WERI-Rb-1 (cell line): Measurements from ENCODE around the gene UGT1A8.

ENCODE experiments used
- DNase-seq: peaks from one replicate; pipeline ENCODE4 v3.0.0-alpha.2; 2020
- H3K27ac ChIP-seq: fragments of 250-450 bp; sonication (Bioruptor Pico); 2 replicates; pipeline ENCODE4 v1.5.1; 2020; ENCODE audit warnings: mild to moderate bottlenecking, moderate library complexity
- H3K27me3 ChIP-seq: fragments of 250-450 bp; sonication (Bioruptor Pico); 2 replicates; pipeline ENCODE4 v1.5.1; 2021; ENCODE audit warnings: mild to moderate bottlenecking, low read depth, moderate library complexity; ENCODE audit not compliant: insufficient read depth, severe bottlenecking
- H3K36me3 ChIP-seq: fragments of 250-450 bp; sonication (Bioruptor Pico); 2 replicates; pipeline ENCODE4 v1.5.1; 2020; ENCODE audit warnings: mild to moderate bottlenecking, moderate library complexity
- H3K4me3 ChIP-seq: 2 replicates; pipeline ENCODE4 v1.5.1; 2011; ENCODE audit warnings: low read depth, mild to moderate bottlenecking, control low read depth, low read length
- H3K9me3 ChIP-seq: fragments of 250-450 bp; sonication (Bioruptor Pico); 2 replicates; pipeline ENCODE4 v1.5.1; 2021; ENCODE audit warnings: mild to moderate bottlenecking, moderate library complexity; ENCODE audit not compliant: severe bottlenecking
- CTCF ChIP-seq: IDR thresholded peaks from 2 replicates; pipeline ENCODE4 v1.5.1; 2011; ENCODE audit warnings: low read depth, mild to moderate bottlenecking, control low read depth, inconsistent platforms, low read length

Gene UGT1A8

GRCh38 chr2:233684640-233685039 is 67.2 kb downstream of the UGT1A8 start:
- Histone ChIP-seq H3K27ac (no peak overlapping the region), H3K9me3 (no peaks in the 10 kb centered on the region), H3K36me3 (no peaks in the 10 kb centered on the region), H3K4me3 (no peak overlapping the region), H3K27me3 (no peaks in the 10 kb centered on the region)
- DNase-seq: no peak
- no peak for TF ChIP-seq CTCF

- no peaks in the 10 kb centered on the region for H3K27me3 ChIP-seq
- DNase-seq: no peak
- H3K9me3 ChIP-seq: no peaks in the 10 kb centered on the region
- no peak overlapping the region for H3K4me3 ChIP-seq
- no peak for TF ChIP-seq CTCF
- no peak overlapping the region for H3K27ac ChIP-seq
- no peaks in the 10 kb centered on the region for H3K36me3 ChIP-seq
Observed at GRCh38 chr2:233686928-233687327, 69.5 kb downstream of the UGT1A8 start.

GRCh38 chr2:233688341-233688740 is 70.9 kb downstream of the UGT1A8 start:
- H3K4me3 ChIP-seq: no peak overlapping the region
- H3K9me3 ChIP-seq: no peaks in the 10 kb centered on the region
- no peak overlapping the region for H3K27ac ChIP-seq
- no peak for DNase-seq
- no peaks in the 10 kb centered on the region for H3K36me3 ChIP-seq
- TF ChIP-seq CTCF: no peak
- no peaks in the 10 kb centered on the region for H3K27me3 ChIP-seq

- Histone ChIP-seq H3K4me3 (no peak overlapping the region), H3K9me3 (no peaks in the 10 kb centered on the region), H3K36me3 (no peaks in the 10 kb centered on the region), H3K27ac (no peak overlapping the region), H3K27me3 (no peaks in the 10 kb centered on the region)
- DNase-seq: no peak
- TF ChIP-seq CTCF: no peak
Observed at GRCh38 chr2:233689031-233689430, 71.6 kb downstream of the UGT1A8 start.

- no peak for TF ChIP-seq CTCF
- no peaks in the 10 kb centered on the region for H3K27me3 ChIP-seq
- DNase-seq: no peak
- H3K27ac ChIP-seq: no peak overlapping the region
- no peaks in the 10 kb centered on the region for H3K36me3 ChIP-seq
- no peaks in the 10 kb centered on the region for H3K9me3 ChIP-seq
- no peak overlapping the region for H3K4me3 ChIP-seq
Observed at GRCh38 chr2:233689501-233689900, 72.1 kb downstream of the UGT1A8 start.

GRCh38 chr2:233690444-233690843 is 73.0 kb downstream of the UGT1A8 start:
- Histone ChIP-seq H3K36me3 (no peaks in the 10 kb centered on the region), H3K27me3 (no peaks in the 10 kb centered on the region), H3K4me3 (no peak overlapping the region), H3K9me3 (no peaks in the 10 kb centered on the region), H3K27ac (no peak overlapping the region)
- DNase-seq: no peak
- TF ChIP-seq CTCF: no peak
